ENCODE data around the gene NRXN3. TPM values are rescaled to one million over a fixed set of nuclear protein-coding genes. Genes with fewer than 3 reads are reported as not detected.

NRXN3 gene
- total RNA-seq, 1 experiment from 2014 or later, result not detected

GRCh38 chr14:79043194-79043889 is 873.2 kb downstream of the NRXN3 start:
- intact Hi-C loops (cut with micrococcal nuclease; ENCODE audit: unreplicated experiment) (no loop called here), in situ Hi-C loops (cut with HindIII; ENCODE audit: low pct_unique_long_range_greater_than_20kb, low sequenced_read_pairs) (no loop called here)
- Histone ChIP-seq H3K4me1 (ENCODE audit: control insufficient read depth, insufficient read depth, low read length) (no peaks in the 10 kb centered on the region), H3K27me3 (ENCODE audit: control insufficient read depth, insufficient read depth, low read length) (no peaks in the 10 kb centered on the region), H3K27ac (ENCODE audit: low read length) (no peak overlapping the region), H3K36me3 (ENCODE audit: control insufficient read depth, insufficient read depth, low read length) (no peaks in the 10 kb centered on the region), H3K4me3 (ENCODE audit: low read depth in 2 of 2, low read length in 2 of 2) (no peak overlapping the region), H3K9me3 (ENCODE audit: control insufficient read depth, insufficient read depth, low read depth, low read length) (no peaks in the 10 kb centered on the region)
- DNase-seq (ENCODE audit: low read depth, low spot score), result no peak
- ChIA-PET CTCF (no interaction called here), POLR2A (no interaction called here)
- no peak for TF ChIP-seq REST (IDR thresholded peaks at IDR 0.05; ENCODE audit: insufficient read depth in 1 of 2, low read depth in 2 of 2, low read length in 1 of 2)
- no peak for TF ChIP-seq CTCF (IDR thresholded peaks at IDR 0.05)
- no peak for TF ChIP-seq TCF7L2 (IDR thresholded peaks at IDR 0.05; ENCODE audit: low read depth, low read length)
- TF ChIP-seq SIN3A (IDR thresholded peaks at IDR 0.05; ENCODE audit: borderline replicate concordance, insufficient read depth, low read depth, low read length), result no peak
- no peak for TF ChIP-seq POLR2AphosphoS5 (IDR thresholded peaks at IDR 0.05; ENCODE audit: low read depth, low read length)
- no peak for ATAC-seq
- no TSS peak for BruUV-seq (replicated peaks)

DNA sequence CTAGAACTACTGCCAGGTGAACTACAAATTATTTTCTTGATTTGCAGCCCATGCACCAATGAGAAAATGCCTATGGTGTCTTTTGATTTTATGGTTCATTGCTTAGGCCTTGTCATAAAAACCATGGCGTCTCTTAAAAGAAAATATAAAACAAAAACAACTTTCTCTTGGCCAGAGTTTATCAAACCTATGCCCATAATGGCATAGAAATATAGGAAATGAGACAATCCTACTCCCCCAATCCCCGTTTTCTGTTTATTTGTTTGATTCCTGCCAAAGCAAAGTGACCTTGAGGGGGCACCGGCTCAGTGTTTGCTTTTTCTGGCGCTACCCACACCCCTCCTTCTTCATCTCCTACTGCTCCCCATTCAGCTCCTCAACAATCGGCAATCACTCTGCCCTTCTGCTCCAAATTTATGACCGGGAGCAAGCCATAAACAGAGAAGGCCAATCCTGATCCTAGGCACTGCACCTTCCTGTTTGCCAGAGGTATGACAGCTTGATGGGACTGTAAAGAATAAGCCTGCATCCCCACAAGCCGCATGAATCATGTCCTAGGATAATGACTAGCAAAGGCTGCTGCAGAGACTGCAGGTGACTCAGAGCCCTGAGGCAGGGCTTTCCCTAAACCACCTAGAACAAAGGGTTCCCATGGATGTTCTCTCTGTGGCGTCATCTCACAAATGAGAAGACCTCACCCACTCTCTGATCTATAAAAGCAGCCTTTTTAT is 874.9 kb downstream of the NRXN3 start:
- POLR2A ChIA-PET, result no interaction called here
- no TSS peak for BruUV-seq (replicated peaks)
- no peaks in the 10 kb centered on the region for H3K9me3 ChIP-seq (ENCODE audit: control insufficient read depth, insufficient read depth, low read depth, low read length)
- CTCF ChIA-PET, result interaction anchor here (0.6 kb wide), 1 partner anchor 111 kb away, joined by 3 read pairs; no protein-coding TSS in a partner anchor
- TF ChIP-seq SIN3A (IDR thresholded peaks at IDR 0.05; ENCODE audit: borderline replicate concordance, insufficient read depth, low read depth, low read length) (no peak), REST (IDR thresholded peaks at IDR 0.05; ENCODE audit: insufficient read depth in 1 of 2, low read depth in 2 of 2, low read length in 1 of 2) (no peak), TCF7L2 (IDR thresholded peaks at IDR 0.05; ENCODE audit: low read depth, low read length) (no peak), CTCF (IDR thresholded peaks at IDR 0.05) (no peak), POLR2AphosphoS5 (IDR thresholded peaks at IDR 0.05; ENCODE audit: low read depth, low read length) (no peak)
- ATAC-seq (no peak), DNase-seq (ENCODE audit: low read depth, low spot score) (peak; percentile 12)
- H3K4me3 ChIP-seq (ENCODE audit: low read depth in 2 of 2, low read length in 2 of 2), result no peak overlapping the region
- H3K36me3 ChIP-seq (ENCODE audit: control insufficient read depth, insufficient read depth, low read length), result no peaks in the 10 kb centered on the region
- H3K27me3 ChIP-seq (ENCODE audit: control insufficient read depth, insufficient read depth, low read length), result no peaks in the 10 kb centered on the region
- in situ Hi-C loops (cut with HindIII; ENCODE audit: low pct_unique_long_range_greater_than_20kb, low sequenced_read_pairs) (no loop called here), intact Hi-C loops (cut with micrococcal nuclease; ENCODE audit: unreplicated experiment) (no loop called here)
- no peaks in the 10 kb centered on the region for H3K4me1 ChIP-seq (ENCODE audit: control insufficient read depth, insufficient read depth, low read length)
- H3K27ac ChIP-seq (ENCODE audit: low read length), result no peak overlapping the region

Measured in Panc1 (cell line).